GM23248 (cell line): ENCODE data around the gene S100B. TPM values are rescaled to one million over a fixed set of nuclear protein-coding genes. Genes with fewer than 3 reads are reported as not detected.

Source experiments
- DNase-seq: peaks from one replicate; pipeline ENCODE4 v3.0.0-alpha.2; 2015
- H2AFZ ChIP-seq: fragments of 200-600 bp; sonication (generic); 2 replicates; pipeline ENCODE4 v1.6.1; 2016; ENCODE audit warnings: antibody characterized with exemption
- H3F3A ChIP-seq: fragments of 200-600 bp; sonication (generic); 2 replicates; pipeline ENCODE4 v1.6.1; 2016; ENCODE audit warnings: mild to moderate bottlenecking, antibody characterized with exemption, mixed run types; ENCODE audit not compliant: insufficient read depth
- H3K27ac ChIP-seq: fragments of 200-600 bp; sonication (generic); 2 replicates; pipeline ENCODE4 v1.5.1; 2016; ENCODE audit warnings: mild to moderate bottlenecking
- H3K27me3 ChIP-seq: fragments of 200-600 bp; sonication (generic); replicated peaks from 2 replicates; pipeline ENCODE4 v1.6.1; 2016; ENCODE audit warnings: mild to moderate bottlenecking; ENCODE audit not compliant: insufficient read depth
- H3K36me3 ChIP-seq: fragments of 200-600 bp; sonication (generic); 2 replicates; pipeline ENCODE4 v1.6.1; 2016; ENCODE audit warnings: low read depth, mild to moderate bottlenecking
- H3K4me1 ChIP-seq: fragments of 200-600 bp; sonication (generic); 2 replicates; pipeline ENCODE4 v1.6.1; 2016; ENCODE audit warnings: mild to moderate bottlenecking; ENCODE audit not compliant: insufficient read depth
- H3K4me2 ChIP-seq: fragments of 200-600 bp; sonication (generic); one replicate; pipeline ENCODE4 v1.6.1; 2016; ENCODE audit warnings: mild to moderate bottlenecking; ENCODE audit not compliant: unreplicated experiment
- H3K4me3 ChIP-seq: fragments of 200-600 bp; sonication (generic); 2 replicates; pipeline ENCODE4 v1.5.1; 2016; ENCODE audit warnings: mild to moderate bottlenecking
- H3K79me2 ChIP-seq: fragments of 200-600 bp; sonication (generic); 2 replicates; pipeline ENCODE4 v1.6.1; 2016; ENCODE audit warnings: mild to moderate bottlenecking; ENCODE audit not compliant: insufficient read depth
- H3K9ac ChIP-seq: fragments of 200-600 bp; sonication (generic); 2 replicates; pipeline ENCODE4 v1.6.1; 2016; ENCODE audit warnings: mild to moderate bottlenecking
- H3K9me2 ChIP-seq: fragments of 200-600 bp; sonication (generic); 2 replicates; pipeline ENCODE4 v1.6.1; 2016; ENCODE audit warnings: mixed run types, mild to moderate bottlenecking, moderate library complexity; ENCODE audit not compliant: insufficient read depth
- H3K9me3 ChIP-seq: fragments of 200-600 bp; sonication (generic); one replicate; pipeline ENCODE4 v1.6.1; 2017; ENCODE audit warnings: low read depth
- H4K20me1 ChIP-seq: fragments of 200-600 bp; sonication (generic); 2 replicates; pipeline ENCODE4 v1.6.0; 2016; ENCODE audit not compliant: insufficient read depth
- EZH2 ChIP-seq: fragments of 200-600 bp; sonication (generic); IDR thresholded peaks from 2 replicates; pipeline ENCODE4 v1.6.1; 2018; ENCODE audit warnings: antibody characterized with exemption, mild to moderate bottlenecking; ENCODE audit not compliant: insufficient read depth, poor library complexity, severe bottlenecking
- EZH2phosphoT487 ChIP-seq: fragments of 200-600 bp; sonication (generic); IDR thresholded peaks from 2 replicates; pipeline ENCODE4 v1.6.1; 2018; ENCODE audit warnings: antibody characterized with exemption, moderate library complexity, mild to moderate bottlenecking, low read depth; ENCODE audit not compliant: insufficient read depth
- WGBS, 2 experiments: methylation state at CpG; one replicate each; pipeline ENCODE4 v1.1.6; 2015 to 2017; ENCODE audit warnings: low lambda C conversion rate in 2 of 2, low coverage in 1 of 2; ENCODE audit errors: missing lambda C conversion rate in 2 of 2; 5-methylcytosine and 5-hydroxymethylcytosine counted together
- in situ Hi-C: fragments of 300-500 bp; cut with MboI; formaldehyde crosslinking; loops from 2 replicates; pipeline ENCODE4 v1.15.0; 2020
- polyA plus RNA-seq: library from polyadenylated mRNA; unstranded; fragments of >200 nt; fragmentation: Nextera tagmentation; extraction: Ambion mirVana; gene quantifications from 2 replicates; pipeline ENCODE4 v1.2.1, GENCODE V29; 2016
- total RNA-seq: library from RNA; depleted of rRNA; stranded (reverse); fragments of >200 nt; shearing (Covaris generic); gene quantifications from 2 replicates; pipeline ENCODE4 v1.2.3, GENCODE V29; 2014

S100B gene
- total and polyA plus RNA-seq, 2 experiments from 2014 or later: not detected

DNA sequence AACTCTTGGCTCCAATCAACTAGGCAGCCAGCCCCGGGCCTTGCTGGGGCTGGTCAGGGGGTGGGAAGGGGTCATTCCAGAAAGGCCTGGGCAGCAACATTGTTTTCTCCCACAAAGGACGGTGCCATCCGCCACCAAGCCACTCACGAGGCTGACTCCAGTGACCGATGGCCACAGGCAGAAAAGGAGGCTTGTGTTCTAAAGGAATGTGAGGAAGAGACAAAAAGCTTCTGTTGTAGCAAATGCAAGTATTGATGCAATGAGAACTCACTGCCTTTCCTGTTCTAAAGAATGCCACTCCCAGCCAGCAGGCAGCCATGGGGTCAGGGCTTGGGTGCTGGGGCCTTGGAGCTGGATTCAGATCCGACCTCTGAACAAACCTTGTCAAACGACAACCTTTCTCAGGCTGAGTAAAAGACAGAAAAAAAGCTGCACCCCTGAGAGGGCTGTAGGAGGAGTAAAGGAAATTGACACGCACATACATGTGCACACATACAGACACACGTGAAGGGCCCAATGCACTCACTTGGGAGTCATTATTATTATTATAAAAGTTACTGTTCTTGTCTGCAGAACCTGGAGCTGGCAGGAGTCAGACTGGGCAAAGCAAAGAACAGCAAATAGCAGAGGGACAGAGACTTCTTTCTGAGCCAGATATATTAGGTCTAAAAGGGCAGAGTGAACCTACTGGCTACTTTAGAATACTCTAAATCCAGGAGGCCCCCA is 16.7 kb upstream of the S100B start:
- no peaks in the 10 kb centered on the region for H3K9me2 ChIP-seq
- H3K27ac ChIP-seq: no peak overlapping the region
- DNase-seq: no peak
- H3K79me2 ChIP-seq: no peaks in the 10 kb centered on the region
- no peaks in the 10 kb centered on the region for H4K20me1 ChIP-seq
- H2AFZ ChIP-seq: no peak overlapping the region
- no peaks in the 10 kb centered on the region for H3K27me3 ChIP-seq
- no peaks in the 10 kb centered on the region for H3K9me3 ChIP-seq
- TF ChIP-seq EZH2phosphoT487 (no peak), EZH2 (no peak)
- H3K4me1 ChIP-seq: no peaks in the 10 kb centered on the region
- H3K4me3 ChIP-seq: no peak overlapping the region
- no peak overlapping the region for H3K9ac ChIP-seq
- in situ Hi-C loops: no loop called here
- H3K36me3 ChIP-seq: no peaks in the 10 kb centered on the region
- H3F3A ChIP-seq: 0 out of 2 replicates have a peak, but pooled peaks cover 6% of the 10 kb centered on the region
- no peak overlapping the region for H3K4me2 ChIP-seq
- 68 to 70% methylated on average over 9 of the region's 9 CpGs for WGBS, 2 experiments

DNA sequence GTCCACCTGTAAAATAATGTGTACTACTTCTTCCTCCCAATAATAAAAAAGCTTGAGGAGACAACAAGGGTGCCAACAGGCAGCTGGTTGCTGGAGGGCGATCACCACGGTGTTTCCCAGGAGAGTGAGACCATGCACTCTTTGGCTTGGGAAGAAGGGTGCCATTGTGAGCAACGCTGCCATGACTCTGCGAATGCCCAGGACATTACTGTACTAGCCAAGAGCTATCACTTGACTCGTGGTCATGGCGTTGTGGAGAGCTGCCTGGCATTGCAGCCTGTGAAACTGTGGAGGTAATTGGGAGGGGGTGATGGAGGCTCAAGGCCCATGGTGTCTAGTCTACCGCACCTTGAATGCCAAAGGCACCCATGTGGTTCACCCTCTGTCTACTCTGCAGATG is 16.0 kb upstream of the S100B start:
- in situ Hi-C loops: no loop called here
- Histone ChIP-seq H3K27me3 (peaks cover 2% of the 10 kb centered on the region; the same call in 1 of the 2 replicates), H3K4me3 (no peak overlapping the region), H3K4me2 (no peak overlapping the region), H3K79me2 (no peaks in the 10 kb centered on the region), H3K9me2 (no peaks in the 10 kb centered on the region), H3K4me1 (no peaks in the 10 kb centered on the region), H3F3A (0 out of 2 replicates have a peak, but pooled peaks cover 6% of the 10 kb centered on the region), H3K9me3 (no peaks in the 10 kb centered on the region), H3K9ac (no peak overlapping the region), H3K27ac (no peak overlapping the region), H3K36me3 (no peaks in the 10 kb centered on the region), H2AFZ (no peak overlapping the region), H4K20me1 (no peaks in the 10 kb centered on the region)
- 60 to 64% methylated on average over 7 of the region's 7 CpGs for WGBS, 2 experiments
- DNase-seq: no peak
- no peak for TF ChIP-seq EZH2phosphoT487
- TF ChIP-seq EZH2: no peak

DNA sequence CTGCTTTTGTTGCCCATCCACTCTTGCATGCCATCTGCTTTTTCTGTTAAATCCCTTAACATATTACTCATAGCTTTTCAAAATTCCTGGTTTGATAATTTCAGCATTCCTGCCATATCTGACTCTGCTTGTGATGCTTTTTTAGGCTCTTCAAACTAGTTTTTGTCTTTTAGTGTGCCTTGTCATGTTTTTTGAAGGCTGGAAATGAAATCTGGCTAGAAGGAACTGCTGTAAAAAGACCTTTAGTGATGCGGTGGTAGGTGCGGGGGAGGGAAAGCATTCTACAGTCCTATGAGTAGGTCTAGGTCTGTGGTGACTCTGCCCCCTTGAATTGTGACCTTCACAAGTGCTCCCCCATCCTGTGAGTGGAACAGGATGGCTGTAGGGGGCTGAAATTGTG is 15.0 kb upstream of the S100B start:
- H3F3A ChIP-seq: 0 out of 2 replicates have a peak, but pooled peaks cover 6% of the 10 kb centered on the region
- no peak for TF ChIP-seq EZH2phosphoT487
- no peak for TF ChIP-seq EZH2
- in situ Hi-C loops: no loop called here
- no peak overlapping the region for H2AFZ ChIP-seq
- H3K9me3 ChIP-seq: no peaks in the 10 kb centered on the region
- no peaks in the 10 kb centered on the region for H4K20me1 ChIP-seq
- no peak overlapping the region for H3K4me3 ChIP-seq
- 87 to 90% methylated on average over 2 of the region's 2 CpGs for WGBS, 2 experiments
- no peaks in the 10 kb centered on the region for H3K9me2 ChIP-seq
- H3K36me3 ChIP-seq: no peaks in the 10 kb centered on the region
- peak; percentile 14 for DNase-seq
- peaks cover 5% of the 10 kb centered on the region; the same call in 1 of the 2 replicates for H3K27me3 ChIP-seq
- no peak overlapping the region for H3K9ac ChIP-seq
- no peaks in the 10 kb centered on the region for H3K4me1 ChIP-seq
- no peak overlapping the region for H3K4me2 ChIP-seq
- no peak overlapping the region for H3K27ac ChIP-seq
- H3K79me2 ChIP-seq: no peaks in the 10 kb centered on the region

DNA sequence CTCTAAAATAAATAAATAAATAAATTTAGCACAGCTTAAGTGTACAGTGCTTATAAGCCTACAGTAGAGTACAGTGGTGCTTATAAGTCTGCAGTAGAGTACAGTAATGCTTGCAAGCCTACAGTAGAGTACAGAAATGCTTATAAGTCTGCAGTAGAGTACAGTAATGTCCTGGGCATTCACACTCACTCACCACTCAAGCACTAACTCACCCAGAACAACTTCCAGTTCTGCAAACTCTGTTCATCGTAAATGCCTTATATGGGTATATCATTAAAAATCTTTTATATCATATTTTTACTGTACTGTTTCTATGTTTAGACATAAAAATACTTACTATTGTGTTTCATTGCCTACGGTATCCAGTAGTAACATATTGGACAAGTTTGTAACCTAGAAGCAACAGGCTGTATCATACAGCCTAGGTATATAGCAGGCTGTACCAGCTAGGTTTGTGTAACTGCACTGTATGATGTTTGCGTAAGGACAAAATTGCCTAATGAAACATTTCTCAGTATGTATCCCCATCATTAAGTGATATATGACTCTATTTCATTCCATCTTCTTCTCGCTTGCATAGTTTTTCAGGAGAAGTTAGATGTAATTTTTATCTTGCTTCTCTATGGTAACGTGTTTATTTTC is 14.0 kb upstream of the S100B start:
- in situ Hi-C loops: no loop called here
- H3F3A ChIP-seq: 0 out of 2 replicates have a peak, but pooled peaks cover 6% of the 10 kb centered on the region
- no peaks in the 10 kb centered on the region for H3K9me2 ChIP-seq
- no peak overlapping the region for H3K27ac ChIP-seq
- no peaks in the 10 kb centered on the region for H3K9me3 ChIP-seq
- 67 to 68% methylated on average over 5 of the region's 5 CpGs for WGBS, 2 experiments
- no peak overlapping the region for H3K9ac ChIP-seq
- TF ChIP-seq EZH2phosphoT487 (no peak), EZH2 (no peak)
- no peaks in the 10 kb centered on the region for H4K20me1 ChIP-seq
- peaks cover 5% of the 10 kb centered on the region; the same call in 1 of the 2 replicates for H3K27me3 ChIP-seq
- no peaks in the 10 kb centered on the region for H3K4me1 ChIP-seq
- no peaks in the 10 kb centered on the region for H3K79me2 ChIP-seq
- no peak overlapping the region for H3K4me3 ChIP-seq
- peak; percentile 36 for DNase-seq
- no peak overlapping the region for H2AFZ ChIP-seq
- H3K4me2 ChIP-seq: no peak overlapping the region
- H3K36me3 ChIP-seq: no peaks in the 10 kb centered on the region
